Esophagus squamous epithelium (tissue), 5 donors: ENCODE results near the gene GRK4. TPM values are rescaled to one million over a fixed set of nuclear protein-coding genes. Genes with fewer than 3 reads are reported as not detected.

Source experiments
- DNase-seq: peaks from one replicate; lab custom pipeline; 2025; lab: John Stamatoyannopoulos, UW
- H3K27ac ChIP-seq, 4 donors: fragments of 200-600 bp; sonication (generic); one replicate each; pipeline ENCODE4 v1.5.1; 2016 to 2019; ENCODE audit warnings: mild to moderate bottlenecking in 1 of 4
- H3K27me3 ChIP-seq, 4 donors: fragments of 200-600 bp; sonication (generic); 1 replicate in 3 of 4; 2 replicates in 1 of 4; pipeline versions ENCODE4 v1.5.1 to v1.6.0; 2017 to 2021; ENCODE audit warnings: antibody characterized with exemption in 1 of 4
- H3K36me3 ChIP-seq, 3 donors: fragments of 200-600 bp; sonication (generic); one replicate each; pipeline ENCODE4 v1.5.1; 2016 to 2019
- H3K4me1 ChIP-seq, 3 donors: fragments of 200-600 bp; sonication (generic); one replicate each; pipeline ENCODE4 v1.5.1; 2017 to 2019
- H3K4me3 ChIP-seq, 4 donors: fragments of 200-600 bp; sonication (generic); 1 replicate in 3 of 4; 2 replicates in 1 of 4; pipeline ENCODE4 v1.5.1; 2016 to 2019; ENCODE audit warnings: mild to moderate bottlenecking in 2 of 4, moderate library complexity in 1 of 4
- H3K9me3 ChIP-seq, 3 donors: fragments of 200-600 bp; sonication (generic); one replicate each; pipeline ENCODE4 v1.5.1; 2016 to 2019
- CTCF ChIP-seq, 6 experiments: fragments of 450-650 bp in 4 of 6; fragments of 200-600 bp in 2 of 6; sonication (generic) in 2 of 6; IDR thresholded peaks; one replicate each; pipeline ENCODE4 v1.5.1; 2016 to 2019; ENCODE audit warnings: antibody characterized with exemption in 6 of 6, mild to moderate bottlenecking in 4 of 6, moderate library complexity in 4 of 6
- POLR2A ChIP-seq, 4 donors: fragments of 450-650 bp; IDR thresholded peaks; one replicate each; pipeline ENCODE4 v1.6.1; 2017; ENCODE audit warnings: antibody characterized with exemption in 4 of 4, mild to moderate bottlenecking in 4 of 4, moderate library complexity in 3 of 4
- WGBS, 2 donors: methylation state at CpG; one replicate each; pipeline ENCODE4 v1.1.5; 2018; 5-methylcytosine and 5-hydroxymethylcytosine counted together
- intact Hi-C: fragments of 100-400 bp; cut with DNase I; formaldehyde crosslinking; loops from one replicate; pipeline ENCODE4 v1.15.0; 2022
- total RNA-seq, 4 donors: library from RNA; depleted of rRNA; stranded (reverse); fragments of >200 nt; gene quantifications; one replicate each; pipeline ENCODE4 v1.1.0, GENCODE V29; 2016
- donor health status: DM: yes; HTN: yes; CAD: no.

Gene GRK4
- total RNA-seq, 4 donors from 2014 or later = 2.9 to 5.5 (median 3.7) TPM

GRCh38 chr4:2941138-2942036, 22.0 kb upstream of the GRK4 start:
- intact Hi-C loops = no loop called here
- peaks cover 42 to 91% (median 58%) of the 10 kb centered on the region in 3 donors for H3K36me3 ChIP-seq
- peaks cover 8 to 40% (median 13%) of the 10 kb centered on the region in 3 donors for H3K4me1 ChIP-seq
- H3K9me3 ChIP-seq = no peaks in the 10 kb centered on the region
- WGBS, 2 donors = 50 to 84% methylated on average over 1 to 7 of the region's 24 CpGs
- H3K4me3 ChIP-seq = no peak overlapping the region
- no peaks in the 10 kb centered on the region for H3K27me3 ChIP-seq
- no peak for DNase-seq
- H3K27ac ChIP-seq = no peak overlapping the region
- TF ChIP-seq POLR2A (IDR thresholded peaks at IDR 0.05) = no peak
- TF ChIP-seq CTCF (IDR thresholded peaks at IDR 0.05) = no peak

GRCh38 chr4:2942037-2942531, 21.3 kb upstream of the GRK4 start:
- H3K27ac ChIP-seq = peak overlapping the region in 3 of 4 donors; percentile 26 to 60 (median 32)
- no peaks in the 10 kb centered on the region for H3K27me3 ChIP-seq
- no peaks in the 10 kb centered on the region for H3K9me3 ChIP-seq
- no peak overlapping the region for H3K4me3 ChIP-seq
- intact Hi-C loops = no loop called here
- TF ChIP-seq CTCF (IDR thresholded peaks at IDR 0.05) (no peak), POLR2A (IDR thresholded peaks at IDR 0.05) (no peak)
- H3K36me3 ChIP-seq = peaks cover 49 to 98% (median 65%) of the 10 kb centered on the region in 3 donors
- WGBS, 2 donors = 87 to 93% methylated on average over 15 to 19 of the region's 21 CpGs
- no peak for DNase-seq
- peaks cover 2 to 33% (median 7%) of the 10 kb centered on the region in 3 donors for H3K4me1 ChIP-seq

- intact Hi-C loops = no loop called here
- H3K27ac ChIP-seq = peak overlapping the region in 3 of 4 donors; percentile 26 to 60 (median 32)
- TF ChIP-seq POLR2A (IDR thresholded peaks at IDR 0.05) = no peak
- TF ChIP-seq CTCF (IDR thresholded peaks at IDR 0.05) = no peak
- H3K4me1 ChIP-seq = peaks cover 0 to 27% (median under 1%) of the 10 kb centered on the region in 3 donors
- H3K4me3 ChIP-seq = no peak overlapping the region
- H3K36me3 ChIP-seq = peaks cover 56 to 100% (median 70%) of the 10 kb centered on the region in 3 donors
- H3K9me3 ChIP-seq = no peaks in the 10 kb centered on the region
- 47 to 66% methylated on average over 12 to 14 of the region's 31 CpGs for WGBS, 2 donors
- no peaks in the 10 kb centered on the region for H3K27me3 ChIP-seq
- DNase-seq = no peak
Observed at GRCh38 chr4:2942532-2943363, 20.6 kb upstream of the GRK4 start.

GRCh38 chr4:2943364-2944090, 19.8 kb upstream of the GRK4 start:
- DNase-seq = no peak
- intact Hi-C loops = no loop called here
- 92 to 94% methylated on average over 19 to 20 of the region's 20 CpGs for WGBS, 2 donors

More at GRCh38 chr4:2943364-2944090, 19.8 kb upstream of the GRK4 start:
- H3K36me3 ChIP-seq = peaks cover 60 to 100% (median 73%) of the 10 kb centered on the region in 3 donors
- H3K4me3 ChIP-seq = no peak overlapping the region
- TF ChIP-seq POLR2A (IDR thresholded peaks at IDR 0.05) (no peak), CTCF (IDR thresholded peaks at IDR 0.05) (no peak)
- H3K4me1 ChIP-seq = peaks cover 0 to 21% (median 0%) of the 10 kb centered on the region in 3 donors
- no peaks in the 10 kb centered on the region for H3K27me3 ChIP-seq
- H3K27ac ChIP-seq = peak overlapping the region in 1 of 4 donors; percentile 60
- H3K9me3 ChIP-seq = no peaks in the 10 kb centered on the region
